ENCODE results near the gene MRPS11.

DNA sequence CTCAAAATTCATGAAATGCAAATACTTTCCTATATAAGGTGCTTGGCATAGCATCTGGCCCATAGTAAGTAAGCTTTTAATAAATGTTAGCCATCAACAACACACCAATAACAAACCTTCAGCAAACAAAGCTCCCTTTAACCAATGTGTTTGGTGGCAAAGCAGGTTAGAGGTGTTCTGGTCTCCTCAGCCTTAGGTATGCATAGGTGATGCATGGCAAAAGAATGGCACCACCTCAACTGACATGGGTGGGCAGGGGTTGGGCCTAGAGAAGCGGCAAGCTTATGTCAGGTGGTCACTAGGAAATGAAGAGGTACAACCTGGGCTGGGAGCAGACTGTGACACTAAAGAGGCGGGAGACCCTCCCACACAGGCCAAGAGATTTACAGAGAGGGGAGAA lies 38.2 kb downstream of the MRPS11 start:
- TF ChIP-seq, protein P1, sequence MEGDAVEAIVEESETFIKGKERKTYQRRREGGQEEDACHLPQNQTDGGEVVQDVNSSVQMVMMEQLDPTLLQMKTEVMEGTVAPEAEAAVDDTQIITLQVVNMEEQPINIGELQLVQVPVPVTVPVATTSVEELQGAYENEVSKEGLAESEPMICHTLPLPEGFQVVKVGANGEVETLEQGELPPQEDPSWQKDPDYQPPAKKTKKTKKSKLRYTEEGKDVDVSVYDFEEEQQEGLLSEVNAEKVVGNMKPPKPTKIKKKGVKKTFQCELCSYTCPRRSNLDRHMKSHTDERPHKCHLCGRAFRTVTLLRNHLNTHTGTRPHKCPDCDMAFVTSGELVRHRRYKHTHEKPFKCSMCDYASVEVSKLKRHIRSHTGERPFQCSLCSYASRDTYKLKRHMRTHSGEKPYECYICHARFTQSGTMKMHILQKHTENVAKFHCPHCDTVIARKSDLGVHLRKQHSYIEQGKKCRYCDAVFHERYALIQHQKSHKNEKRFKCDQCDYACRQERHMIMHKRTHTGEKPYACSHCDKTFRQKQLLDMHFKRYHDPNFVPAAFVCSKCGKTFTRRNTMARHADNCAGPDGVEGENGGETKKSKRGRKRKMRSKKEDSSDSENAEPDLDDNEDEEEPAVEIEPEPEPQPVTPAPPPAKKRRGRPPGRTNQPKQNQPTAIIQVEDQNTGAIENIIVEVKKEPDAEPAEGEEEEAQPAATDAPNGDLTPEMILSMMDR (IDR thresholded peaks at IDR 0.05; ENCODE audit: insufficient read depth, low read length), result no peak
- TF ChIP-seq, protein P2, sequence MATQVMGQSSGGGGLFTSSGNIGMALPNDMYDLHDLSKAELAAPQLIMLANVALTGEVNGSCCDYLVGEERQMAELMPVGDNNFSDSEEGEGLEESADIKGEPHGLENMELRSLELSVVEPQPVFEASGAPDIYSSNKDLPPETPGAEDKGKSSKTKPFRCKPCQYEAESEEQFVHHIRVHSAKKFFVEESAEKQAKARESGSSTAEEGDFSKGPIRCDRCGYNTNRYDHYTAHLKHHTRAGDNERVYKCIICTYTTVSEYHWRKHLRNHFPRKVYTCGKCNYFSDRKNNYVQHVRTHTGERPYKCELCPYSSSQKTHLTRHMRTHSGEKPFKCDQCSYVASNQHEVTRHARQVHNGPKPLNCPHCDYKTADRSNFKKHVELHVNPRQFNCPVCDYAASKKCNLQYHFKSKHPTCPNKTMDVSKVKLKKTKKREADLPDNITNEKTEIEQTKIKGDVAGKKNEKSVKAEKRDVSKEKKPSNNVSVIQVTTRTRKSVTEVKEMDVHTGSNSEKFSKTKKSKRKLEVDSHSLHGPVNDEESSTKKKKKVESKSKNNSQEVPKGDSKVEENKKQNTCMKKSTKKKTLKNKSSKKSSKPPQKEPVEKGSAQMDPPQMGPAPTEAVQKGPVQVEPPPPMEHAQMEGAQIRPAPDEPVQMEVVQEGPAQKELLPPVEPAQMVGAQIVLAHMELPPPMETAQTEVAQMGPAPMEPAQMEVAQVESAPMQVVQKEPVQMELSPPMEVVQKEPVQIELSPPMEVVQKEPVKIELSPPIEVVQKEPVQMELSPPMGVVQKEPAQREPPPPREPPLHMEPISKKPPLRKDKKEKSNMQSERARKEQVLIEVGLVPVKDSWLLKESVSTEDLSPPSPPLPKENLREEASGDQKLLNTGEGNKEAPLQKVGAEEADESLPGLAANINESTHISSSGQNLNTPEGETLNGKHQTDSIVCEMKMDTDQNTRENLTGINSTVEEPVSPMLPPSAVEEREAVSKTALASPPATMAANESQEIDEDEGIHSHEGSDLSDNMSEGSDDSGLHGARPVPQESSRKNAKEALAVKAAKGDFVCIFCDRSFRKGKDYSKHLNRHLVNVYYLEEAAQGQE (IDR thresholded peaks at IDR 0.05; ENCODE audit: insufficient replicate concordance, low read depth), result no peak
- no peak for TF ChIP-seq POLR2AphosphoS5 (IDR thresholded peaks at IDR 0.05; ENCODE audit: low read depth)
